Inferior parietal cortex (tissue), 1 donor: Measurements from ENCODE around the gene FAM25C.
"Not testable (repeated sequence)": the region's sequence is repeated elsewhere in the genome, so short reads cannot be mapped to it uniquely, and the experiment has no call there.

Experiments used
- DNase-seq: peaks from one replicate; pipeline ENCODE4 v3.0.0-alpha.2; 2016; ENCODE audit errors: extremely low spot score

FAM25C gene

DNA sequence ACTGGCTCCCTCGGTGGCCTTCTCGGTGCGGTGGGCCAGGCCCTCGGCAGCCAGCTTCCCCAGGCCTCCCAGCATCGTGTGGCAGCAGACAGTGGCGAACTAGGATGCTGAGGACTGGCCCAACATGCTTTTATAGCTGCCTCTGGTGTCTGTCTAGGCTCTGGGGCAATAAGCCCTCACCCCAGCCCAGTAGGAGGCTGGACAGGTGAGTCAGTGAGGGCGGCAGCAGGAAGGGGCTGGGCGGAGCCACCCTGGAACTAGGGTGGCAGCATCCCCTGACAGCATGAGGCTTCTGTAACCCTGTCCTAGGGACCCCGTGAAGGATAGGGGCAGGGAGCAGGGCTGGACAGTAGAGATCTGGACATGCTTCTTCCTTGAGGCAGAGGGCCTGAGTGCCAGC lies at the start of gene FAM25C:
TSS of gene FAM25C (minus strand) at position 101 of the 400 bp plus-strand sequence. CDS start at position 75, 26 bp downstream.
- DNase-seq: not testable (repeated sequence)

DNA sequence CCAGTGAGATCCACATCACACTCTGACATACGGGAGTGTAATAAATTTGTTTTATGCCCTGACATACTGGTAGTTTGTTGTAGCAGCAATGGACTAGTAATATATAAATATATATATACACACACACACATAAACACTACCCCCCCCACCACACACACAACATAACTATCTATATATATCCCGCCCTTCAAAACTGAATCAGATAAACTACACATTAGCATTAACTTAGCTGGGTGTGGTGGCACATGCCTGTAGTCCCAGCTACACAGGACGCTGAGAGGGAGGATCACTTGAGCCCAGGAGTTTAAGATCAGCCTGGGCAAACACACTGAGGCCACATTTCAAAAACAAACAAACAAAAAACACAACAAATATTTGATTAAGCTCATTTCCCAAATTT lies 45.0 kb upstream of the FAM25C start:
- not testable (repeated sequence) for DNase-seq

DNA sequence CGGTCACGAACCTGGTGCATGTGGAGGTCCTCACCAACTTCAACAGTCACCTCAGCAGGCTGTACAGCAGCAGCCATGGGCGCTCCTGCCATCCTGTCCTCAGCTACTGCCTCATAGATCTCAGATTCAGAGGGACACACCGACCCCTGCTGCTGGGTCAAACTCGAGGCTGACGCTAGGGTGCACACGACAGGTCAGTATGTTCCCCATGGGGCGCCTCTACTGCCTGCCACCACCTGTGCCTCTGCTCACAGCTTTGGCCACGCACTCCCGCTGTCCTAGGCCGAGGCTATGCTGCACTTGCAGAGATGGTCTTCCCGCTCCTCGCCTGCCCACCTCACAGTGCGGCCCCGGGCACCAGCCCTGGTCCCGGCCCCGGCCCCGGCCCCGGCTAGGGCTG lies 31.8 kb upstream of the FAM25C start:
- DNase-seq: not testable (repeated sequence)

DNA sequence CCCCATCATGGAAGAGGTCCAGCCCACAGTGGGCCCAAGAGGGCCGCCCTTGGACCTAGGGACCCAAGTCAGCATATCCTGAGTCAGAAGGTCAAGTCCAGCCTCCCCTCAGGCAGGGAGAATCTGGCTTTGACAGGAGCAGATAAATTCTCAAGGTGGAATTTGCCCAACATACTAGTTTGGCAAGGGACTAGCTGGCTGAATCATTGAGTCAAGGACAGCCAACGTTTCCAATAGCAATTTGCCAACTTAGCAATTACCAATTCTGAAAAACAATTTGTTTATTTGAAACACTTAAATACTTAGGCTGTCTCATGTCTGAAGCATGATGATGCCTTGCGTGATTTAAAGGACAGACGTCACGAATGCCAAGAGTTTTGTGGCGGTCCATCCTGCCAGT lies 2.7 kb upstream of the FAM25C start:
- not testable (repeated sequence) for DNase-seq

DNA sequence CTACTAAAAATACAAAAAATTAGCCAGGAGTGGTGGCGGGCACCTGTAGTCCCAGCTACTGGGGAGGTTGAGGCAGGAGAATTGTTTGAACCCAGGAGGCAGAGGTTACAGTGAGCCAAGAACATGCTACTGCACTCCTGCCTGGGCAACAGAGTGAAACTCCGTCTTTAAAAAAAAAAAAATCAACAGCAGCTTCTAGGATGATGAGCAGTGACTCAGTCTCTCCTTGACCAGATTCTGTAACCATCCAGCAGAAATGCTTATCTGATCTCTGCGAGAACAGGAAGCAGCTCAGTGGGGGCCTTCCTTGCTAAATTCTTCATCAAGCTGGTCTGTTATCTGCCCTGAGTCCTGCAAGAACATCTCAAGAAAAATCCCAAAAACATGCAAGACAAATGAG lies 5.5 kb downstream of the FAM25C start:
- DNase-seq: not testable (repeated sequence)

DNA sequence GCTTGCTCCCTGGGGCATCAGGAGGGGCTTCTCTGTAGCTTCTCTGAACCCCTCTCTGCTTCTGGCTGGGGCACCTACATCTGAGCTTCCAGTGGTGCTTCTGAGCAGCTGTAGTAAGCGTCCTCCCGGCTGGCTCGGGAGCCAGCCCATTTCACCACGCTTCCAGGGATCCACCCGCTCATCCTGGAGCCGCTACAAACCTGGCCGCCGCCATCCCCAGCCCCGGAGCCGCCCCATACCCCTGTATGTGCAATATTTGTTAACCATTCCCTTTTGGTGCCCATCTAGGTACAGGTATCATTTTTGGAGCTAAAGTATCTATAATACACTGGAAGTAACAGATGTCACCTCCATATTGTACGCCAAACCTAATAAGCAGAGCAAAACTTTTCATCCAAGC lies 7.0 kb downstream of the FAM25C start:
- not testable (repeated sequence) for DNase-seq

DNA sequence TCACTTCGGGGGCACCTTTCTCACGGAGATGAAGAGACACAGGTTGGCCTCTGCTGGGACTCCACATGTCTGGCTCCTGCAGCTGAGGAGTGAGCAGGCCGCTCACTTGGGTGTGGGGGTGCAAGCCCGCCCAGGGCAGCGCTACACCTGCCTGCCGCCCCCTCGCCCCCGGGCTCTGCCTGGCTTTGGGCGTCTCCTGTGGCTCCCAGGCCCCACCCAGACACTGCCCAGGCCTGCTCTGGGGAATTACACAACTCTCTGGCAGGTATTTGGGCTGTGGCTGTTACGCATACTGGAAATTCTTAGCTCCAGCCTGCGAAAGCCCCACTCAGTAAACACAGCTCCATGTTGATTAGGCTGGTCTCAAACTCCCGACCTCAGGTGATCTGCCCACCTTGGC lies 7.9 kb downstream of the FAM25C start:
- not testable (repeated sequence) for DNase-seq

DNA sequence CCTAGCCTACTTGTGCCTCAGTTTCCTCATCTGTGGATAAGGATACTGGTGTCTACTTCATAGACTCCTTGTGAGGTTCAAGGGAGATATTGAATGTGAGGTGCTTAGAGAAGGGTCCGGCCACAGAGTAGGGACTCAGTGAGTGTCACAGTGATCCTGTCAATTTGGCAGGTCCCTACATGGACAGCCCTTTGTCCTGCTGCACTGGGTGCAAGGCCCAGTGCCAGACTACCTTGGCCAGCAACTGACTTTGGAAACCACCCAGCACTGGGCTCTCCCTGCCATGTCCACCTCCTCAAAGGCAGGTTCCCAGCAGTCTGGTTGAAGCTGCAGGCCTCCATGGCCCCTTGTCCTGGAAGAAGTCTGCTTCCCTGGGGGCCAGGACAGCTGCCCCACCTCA lies 9.5 kb downstream of the FAM25C start:
- DNase-seq: not testable (repeated sequence)

DNA sequence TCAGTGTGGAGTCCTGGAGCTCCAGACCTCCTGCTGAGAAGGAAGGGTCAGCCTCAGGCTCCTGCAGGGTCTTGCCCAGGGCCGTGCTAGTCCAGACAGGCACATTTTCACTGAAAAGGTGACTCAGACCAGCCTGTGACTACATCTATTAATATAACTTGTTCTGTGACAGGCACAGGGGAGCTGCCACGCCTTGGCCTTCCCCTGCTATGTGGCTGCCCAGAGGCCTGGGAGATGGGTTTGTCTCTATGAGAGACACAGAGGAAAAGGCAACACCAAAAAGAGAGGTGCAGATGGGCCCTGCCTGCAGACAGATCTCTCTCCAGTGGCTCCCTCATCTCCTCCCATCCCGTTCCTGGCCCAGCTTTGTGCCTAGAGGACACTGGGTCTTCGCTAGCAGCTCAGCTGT lies 10.0 kb downstream of the FAM25C start:
- DNase-seq: not testable (repeated sequence)

DNA sequence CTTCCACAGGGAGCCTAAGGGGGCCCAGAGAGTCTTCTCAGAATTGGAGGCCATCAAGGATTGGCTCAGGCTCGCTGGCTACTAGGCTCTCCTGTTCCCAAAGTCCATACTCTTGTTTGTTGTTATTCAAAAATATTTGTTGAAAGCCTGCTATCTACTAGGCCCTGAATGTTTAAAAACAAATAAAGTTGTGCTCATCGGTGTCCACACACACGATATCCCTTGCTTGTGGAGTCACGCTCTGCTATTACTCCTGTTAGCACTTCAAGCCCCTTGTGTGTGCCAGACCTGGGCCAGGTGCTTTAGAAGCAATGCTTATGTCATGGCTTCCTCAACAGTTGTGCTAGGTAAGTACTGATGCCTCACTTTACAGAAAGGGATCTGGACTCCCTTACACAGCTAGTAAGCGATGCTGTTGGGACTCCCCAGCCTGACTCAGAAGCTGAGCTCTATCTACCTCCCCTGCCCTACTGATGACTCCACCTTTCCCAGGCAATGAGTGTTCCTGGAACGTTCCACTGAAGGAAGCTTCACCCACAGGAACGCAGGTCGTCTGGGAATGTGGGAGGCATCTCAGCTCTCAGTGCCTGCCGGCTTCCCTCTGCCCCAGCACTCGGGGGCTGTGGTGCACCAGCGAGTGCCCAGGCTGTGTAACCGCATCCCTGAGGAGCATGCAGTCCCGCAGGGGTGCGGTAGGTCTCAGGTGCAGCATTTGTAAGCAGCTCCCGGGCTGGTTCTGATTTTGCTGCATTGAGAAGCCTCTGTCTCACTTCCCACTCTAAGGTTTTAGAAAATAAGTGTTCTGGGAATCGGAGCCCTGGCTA lies 10.7 kb downstream of the FAM25C start:
- not testable (repeated sequence) for DNase-seq

DNA sequence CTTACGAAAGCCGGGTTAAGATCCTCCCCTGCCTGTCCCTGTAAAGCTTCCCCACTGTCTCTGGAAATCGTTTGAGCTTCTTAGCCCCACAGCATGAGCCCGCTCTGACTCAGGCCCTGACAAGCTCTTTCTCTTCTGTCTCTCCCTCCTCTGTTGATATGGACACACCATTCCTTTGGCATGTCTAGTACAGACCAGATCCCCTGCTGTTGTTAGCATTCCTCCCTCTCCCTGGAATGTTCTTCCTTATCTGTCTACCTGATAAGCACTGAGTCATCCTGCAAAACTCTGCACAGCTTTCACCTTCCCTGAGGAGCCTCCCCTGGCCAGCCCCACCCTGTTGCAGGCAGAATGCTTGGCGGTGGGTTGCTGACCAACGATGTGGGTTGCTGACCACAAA lies 11.6 kb downstream of the FAM25C start:
- not testable (repeated sequence) for DNase-seq

DNA sequence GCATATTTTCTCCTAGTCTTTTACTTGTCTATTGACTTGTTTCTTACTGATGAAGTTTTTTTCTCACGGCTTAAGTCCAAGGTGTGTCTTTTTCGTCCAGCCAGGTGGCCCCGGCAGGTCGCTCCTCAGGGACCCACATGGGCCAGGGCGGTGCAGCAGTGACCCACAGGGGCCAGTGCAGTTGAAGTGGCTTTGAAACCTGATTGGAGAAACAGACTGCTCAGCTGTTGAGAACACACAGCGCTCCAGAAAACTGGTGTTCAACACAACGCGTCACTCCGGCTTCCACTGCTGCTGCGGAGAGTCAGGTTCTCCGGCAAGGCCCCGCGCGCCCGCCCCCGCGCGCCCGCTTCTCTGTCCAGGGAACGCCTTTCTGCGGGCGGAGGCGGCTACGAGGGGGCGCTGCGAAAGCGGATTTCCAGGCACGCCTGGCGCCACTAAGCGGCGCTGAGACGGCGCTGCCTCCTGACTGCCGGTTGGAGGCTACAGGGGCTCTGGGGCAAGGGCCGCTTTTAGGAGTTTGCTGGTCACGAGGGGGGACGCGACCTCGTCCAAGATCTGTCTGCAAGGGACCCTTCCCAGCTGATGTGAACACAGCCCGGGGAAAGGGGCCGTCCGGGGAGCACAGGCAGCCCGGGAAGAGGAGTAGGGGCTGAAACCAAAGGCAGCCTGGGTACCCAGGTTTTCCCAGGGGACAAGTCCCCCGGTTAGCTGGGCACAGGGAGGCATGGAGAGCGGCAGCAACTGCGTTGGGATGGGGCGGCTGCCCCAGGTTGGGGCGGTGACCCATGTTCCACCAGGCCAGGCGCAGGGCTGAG lies 13.0 kb downstream of the FAM25C start:
- not testable (repeated sequence) for DNase-seq

DNA sequence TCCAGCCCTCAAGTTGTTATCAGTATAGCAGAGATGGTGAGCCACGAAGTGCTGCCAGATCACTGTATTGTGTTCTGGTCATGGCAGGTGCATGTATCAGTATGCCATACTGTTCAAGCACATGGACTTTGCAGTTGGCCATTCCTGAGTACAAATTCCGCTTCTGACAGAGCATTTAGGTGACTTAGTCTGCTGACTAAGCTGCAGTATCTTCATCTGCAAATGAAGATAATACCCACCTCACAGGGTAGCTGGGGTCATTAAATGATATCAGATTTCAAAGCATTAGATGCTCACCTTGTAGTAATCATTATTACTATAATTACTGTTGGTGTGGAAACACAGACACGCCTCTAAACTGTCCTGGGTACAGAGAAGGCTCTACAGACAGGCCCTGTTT lies 24.2 kb downstream of the FAM25C start:
- not testable (repeated sequence) for DNase-seq

DNA sequence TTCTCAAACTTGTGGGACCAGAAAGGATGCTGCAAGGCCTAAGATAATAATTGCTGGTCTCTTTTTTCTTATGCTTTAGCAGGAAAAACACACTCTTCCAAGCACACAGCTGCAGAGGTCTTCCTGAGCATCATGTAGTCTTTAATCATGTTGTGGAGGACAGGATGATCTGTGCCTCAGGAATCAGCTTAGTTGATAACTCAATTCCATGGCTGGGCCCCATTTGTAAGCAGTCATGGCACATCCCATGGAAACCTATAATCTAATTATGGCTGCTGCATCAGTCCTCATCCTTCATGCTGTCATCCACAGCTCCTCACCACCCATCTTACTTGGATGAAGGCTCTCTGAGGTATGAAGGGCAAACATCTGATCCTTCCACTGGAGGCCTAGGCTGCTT lies 26.5 kb downstream of the FAM25C start:
- DNase-seq: not testable (repeated sequence)

DNA sequence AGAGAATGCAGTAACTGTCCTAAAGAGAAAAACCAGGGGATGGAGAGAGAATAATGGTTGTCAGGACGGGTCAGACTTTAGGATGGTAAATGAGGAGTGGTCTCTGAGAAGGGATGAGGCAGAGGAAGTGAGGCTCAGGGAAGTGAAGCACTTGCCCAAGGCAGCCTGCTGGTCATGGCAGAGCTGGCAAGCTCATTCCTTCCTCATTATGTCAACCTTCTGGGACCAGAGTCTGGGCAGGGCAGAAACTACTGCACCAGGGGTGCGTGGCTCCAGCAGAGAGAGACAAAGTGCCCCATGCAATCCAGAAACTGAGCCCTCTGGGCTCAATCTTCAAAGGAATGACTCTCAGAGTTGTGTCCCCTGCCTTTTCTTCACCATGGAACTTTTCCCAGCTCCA lies 27.5 kb downstream of the FAM25C start:
- not testable (repeated sequence) for DNase-seq

DNA sequence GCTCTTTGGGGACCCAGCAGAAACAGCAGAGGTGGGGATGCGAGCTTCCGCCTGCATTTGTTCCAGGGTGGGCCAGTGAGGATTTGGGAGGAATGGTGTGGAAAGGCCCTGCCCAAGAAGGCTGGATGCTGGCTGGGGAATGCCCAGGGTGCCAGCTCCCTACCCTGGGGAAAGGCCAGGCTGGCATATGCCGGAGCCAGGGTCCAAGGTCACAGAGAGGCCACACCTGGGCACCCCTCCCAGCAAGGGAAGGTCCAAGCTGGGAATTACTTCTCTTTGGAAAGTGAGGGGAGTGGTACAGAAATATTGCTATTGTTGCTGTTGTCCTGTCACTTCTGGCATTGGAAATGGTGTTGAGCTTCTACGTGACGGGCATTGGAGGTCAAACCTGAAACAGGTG lies 28.0 kb downstream of the FAM25C start:
- DNase-seq: not testable (repeated sequence)

DNA sequence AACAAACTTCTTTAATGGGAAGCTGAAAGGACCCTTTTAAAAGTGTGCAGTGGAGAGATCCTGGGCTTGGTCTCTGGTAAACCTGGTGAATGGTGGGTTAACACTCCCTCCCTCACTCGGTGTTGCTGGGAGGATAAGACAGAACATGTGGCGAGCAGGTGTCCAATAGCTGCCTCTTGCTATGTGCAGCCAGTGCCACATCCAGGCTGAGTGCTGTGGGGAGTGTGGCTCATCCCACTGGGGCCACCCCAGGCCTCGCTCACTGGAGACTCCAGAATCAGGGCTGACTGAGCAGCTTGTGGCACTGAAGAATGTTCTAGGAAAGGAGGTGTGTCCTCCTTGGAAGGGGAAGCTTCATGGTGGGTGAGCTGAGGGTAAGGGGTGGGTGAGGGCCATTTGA lies 29.5 kb downstream of the FAM25C start:
- not testable (repeated sequence) for DNase-seq

DNA sequence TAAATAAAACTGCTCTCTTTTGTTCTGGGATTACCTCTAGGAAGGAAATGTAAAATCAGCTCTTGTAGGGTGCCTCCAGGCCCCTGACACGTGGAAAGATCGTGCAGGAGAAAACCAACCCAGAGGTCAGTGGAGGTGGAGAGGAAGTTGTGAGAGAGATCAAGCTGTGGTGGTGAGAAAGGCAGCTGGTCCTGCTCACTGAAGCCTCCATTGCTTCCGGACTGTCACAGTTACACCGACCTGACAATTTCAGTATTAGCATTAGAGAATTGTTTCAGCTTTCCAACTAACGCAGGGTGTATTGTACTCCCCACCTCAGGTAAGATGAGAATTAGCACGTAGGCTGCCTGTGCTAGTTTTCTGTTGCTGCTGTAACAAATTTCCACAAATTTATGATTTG lies 30.6 kb downstream of the FAM25C start:
- not testable (repeated sequence) for DNase-seq

DNA sequence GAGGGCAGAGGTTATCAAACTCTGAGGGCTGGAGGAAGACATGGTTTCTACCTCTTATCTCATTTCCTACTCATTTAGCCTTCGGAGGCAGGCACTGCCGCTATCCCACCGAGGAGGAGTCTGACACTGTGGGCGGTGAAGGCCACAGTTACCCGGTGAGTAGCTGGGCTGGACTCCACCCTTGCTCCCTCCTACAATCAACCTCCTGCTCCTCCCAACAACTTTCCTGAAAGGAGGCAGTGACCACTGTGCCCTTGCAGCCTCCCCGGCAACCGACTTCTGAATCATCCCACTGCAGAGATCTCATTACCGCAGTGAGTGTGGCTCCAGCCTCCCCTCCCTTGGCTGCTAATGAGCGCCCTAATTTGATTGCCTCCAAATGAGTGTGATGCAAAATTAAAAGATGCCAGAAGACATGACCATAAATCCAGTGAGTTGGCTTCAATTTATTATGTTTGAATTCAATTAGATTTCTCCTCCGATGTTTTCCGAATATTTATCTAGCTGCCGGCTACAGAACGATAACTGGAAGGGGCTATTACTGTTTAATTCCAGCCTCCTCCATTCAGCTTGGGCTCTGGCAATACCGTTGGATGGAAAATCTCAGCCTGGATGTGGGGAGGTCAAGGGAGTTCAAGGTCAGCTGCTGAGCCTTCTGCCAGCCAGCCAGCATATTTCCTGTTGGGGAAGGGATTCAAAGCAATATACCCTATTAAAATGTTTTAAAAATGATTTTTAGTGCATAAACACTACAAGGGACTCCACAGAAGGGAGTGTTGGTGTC lies 35.1 kb downstream of the FAM25C start:
- not testable (repeated sequence) for DNase-seq

DNA sequence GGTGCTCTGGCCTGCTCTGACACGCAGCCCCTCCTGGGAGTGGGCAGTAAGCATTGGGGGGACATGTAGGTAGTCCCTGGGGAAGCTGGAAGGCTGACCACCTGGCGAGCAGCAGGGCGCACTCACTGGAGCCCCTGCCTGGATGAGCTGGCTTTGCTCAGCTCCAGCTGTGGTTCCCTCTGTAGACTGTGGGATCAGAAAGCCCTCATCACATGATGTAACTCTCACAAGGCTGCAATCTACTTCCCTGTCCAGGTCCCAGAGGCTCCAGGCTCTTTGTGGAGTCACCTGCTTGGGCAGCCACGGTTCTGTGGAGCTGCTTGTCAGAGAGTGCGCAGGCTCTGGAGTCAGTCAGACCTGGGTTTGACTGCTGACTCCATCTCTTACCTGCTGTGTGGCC lies 36.8 kb downstream of the FAM25C start:
- DNase-seq: not testable (repeated sequence)

DNA sequence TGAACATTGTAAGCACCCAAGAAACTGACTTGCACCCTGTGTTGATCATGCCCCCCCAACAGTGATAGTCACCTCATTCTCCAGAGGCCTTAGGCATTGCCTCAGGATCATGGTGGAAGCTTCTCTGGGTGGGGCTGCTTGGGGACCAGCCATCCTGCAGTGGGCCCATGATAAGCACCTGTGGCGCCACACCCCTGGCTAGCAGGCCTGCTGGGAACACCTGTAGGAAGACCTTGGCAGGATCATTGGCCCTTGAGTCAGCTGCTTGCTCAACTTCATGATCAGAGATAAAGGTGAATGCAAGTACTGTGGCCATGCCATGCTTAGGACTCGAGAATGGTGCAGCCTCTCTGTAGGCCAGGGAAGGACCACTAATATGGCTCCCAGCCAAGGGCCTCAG lies 38.9 kb downstream of the FAM25C start:
- not testable (repeated sequence) for DNase-seq

DNA sequence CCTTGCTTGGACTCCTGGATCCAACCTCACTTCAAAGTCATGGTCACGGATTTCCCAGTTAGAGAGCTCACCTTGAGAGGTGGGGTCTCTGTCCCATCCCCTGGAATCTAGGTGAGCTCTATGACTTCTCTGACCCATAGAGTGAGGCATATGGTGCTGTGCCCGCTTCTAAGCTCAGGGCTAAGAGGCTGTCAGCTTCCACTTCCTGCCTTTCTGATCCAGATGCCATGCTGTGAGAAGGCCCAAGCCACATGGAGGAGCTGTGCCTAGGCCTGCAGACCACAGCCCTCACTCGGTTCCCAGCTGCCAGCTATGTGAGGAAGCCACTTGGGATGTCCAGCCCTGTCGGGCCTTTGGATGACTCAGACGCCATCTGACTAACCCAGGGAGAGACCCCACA lies 39.9 kb downstream of the FAM25C start:
- DNase-seq: not testable (repeated sequence)
